Smooth muscle cell (in vitro differentiated cells): Measurements from ENCODE around the gene EPB42. TPM values are rescaled to one million over a fixed set of nuclear protein-coding genes. Genes with fewer than 3 reads are reported as not detected.
A peak's percentile ranks its signal among the peaks of the same experiment; 100 is the strongest.
"Not testable (repeated sequence)": the region's sequence is repeated elsewhere in the genome, so short reads cannot be mapped to it uniquely, and the experiment has no call there.

Experiments
- DNase-seq: peaks from one replicate; lab custom pipeline; 2025; ENCODE audit not compliant: unreplicated experiment; lab: John Stamatoyannopoulos, UW
- H2AFZ ChIP-seq: fragments of 200-600 bp; sonication (generic); 2 replicates; pipeline ENCODE4 v1.6.0; 2016; ENCODE audit warnings: antibody characterized with exemption, low read depth, mild to moderate bottlenecking
- H3F3A ChIP-seq: fragments of 200-600 bp; sonication (generic); 2 replicates; pipeline ENCODE4 v1.6.0; 2017; ENCODE audit warnings: antibody characterized with exemption, low read depth
- H3K27ac ChIP-seq: fragments of 200-600 bp; sonication (generic); 2 replicates; pipeline ENCODE4 v1.5.1; 2016; ENCODE audit warnings: low read depth, mild to moderate bottlenecking
- H3K27me3 ChIP-seq: fragments of 200-600 bp; sonication (generic); 2 replicates; pipeline ENCODE4 v1.6.1; 2016; ENCODE audit warnings: low read depth, mild to moderate bottlenecking
- H3K36me3 ChIP-seq: fragments of 200-600 bp; sonication (generic); 2 replicates; pipeline ENCODE4 v1.5.1; 2016; ENCODE audit warnings: low read depth
- H3K4me1 ChIP-seq: fragments of 200-600 bp; sonication (generic); 2 replicates; pipeline ENCODE4 v1.5.1; 2016; ENCODE audit warnings: low read depth
- H3K4me2 ChIP-seq: fragments of 200-600 bp; sonication (generic); 2 replicates; pipeline ENCODE4 v1.6.0; 2016; ENCODE audit warnings: mild to moderate bottlenecking
- H3K4me3 ChIP-seq: fragments of 200-600 bp; sonication (generic); 2 replicates; pipeline ENCODE4 v1.5.1; 2016; ENCODE audit warnings: mild to moderate bottlenecking
- H3K79me2 ChIP-seq: fragments of 200-600 bp; sonication (generic); 2 replicates; pipeline ENCODE4 v1.6.0; 2016; ENCODE audit warnings: low read depth, mild to moderate bottlenecking
- H3K9ac ChIP-seq: fragments of 200-600 bp; sonication (generic); 2 replicates; pipeline ENCODE4 v1.6.0; 2016; ENCODE audit warnings: low read depth
- H3K9me3 ChIP-seq: fragments of 200-600 bp; sonication (generic); replicated peaks from 2 replicates; pipeline ENCODE4 v1.5.1; 2016; ENCODE audit warnings: low read depth
- H4K20me1 ChIP-seq: fragments of 200-600 bp; sonication (generic); 2 replicates; pipeline ENCODE4 v1.6.0; 2016; ENCODE audit warnings: low read depth
- CTCF ChIP-seq: fragments of 200-600 bp; sonication (generic); IDR thresholded peaks from 2 replicates; pipeline ENCODE4 v1.5.1; 2017; ENCODE audit warnings: borderline replicate concordance, mild to moderate bottlenecking, antibody characterized with exemption; ENCODE audit not compliant: insufficient read depth, poor library complexity, severe bottlenecking
- WGBS: methylation state at CpG from one replicate; pipeline ENCODE4 v1.1.7; 2016; ENCODE audit warnings: low lambda C conversion rate; 5-methylcytosine and 5-hydroxymethylcytosine counted together
- polyA plus RNA-seq: library from polyadenylated mRNA; unstranded; fragments of >200 nt; fragmentation: Nextera tagmentation; extraction: Ambion mirVana; gene quantifications from 2 replicates; pipeline ENCODE4 v1.2.1, GENCODE V29; 2016
- total RNA-seq: library from RNA; depleted of rRNA; stranded (reverse); fragments of >200 nt; gene quantifications from 2 replicates; pipeline ENCODE4 v1.2.3, GENCODE V29; 2014

EPB42 gene
- total and polyA plus RNA-seq, 2 experiments from 2014 or later = not detected

- H3K4me1 ChIP-seq = no peaks in the 10 kb centered on the region
- H3K36me3 ChIP-seq = no peaks in the 10 kb centered on the region
- no peak for TF ChIP-seq CTCF
- no peak overlapping the region for H3K9ac ChIP-seq
- H3K4me2 ChIP-seq = no peak overlapping the region
- H3K9me3 ChIP-seq = no peaks in the 10 kb centered on the region
- peak overlapping the region; percentile 34 for H3K27ac ChIP-seq
- no peak overlapping the region for H3K4me3 ChIP-seq
- no peaks in the 10 kb centered on the region for H3F3A ChIP-seq
- no peaks in the 10 kb centered on the region for H3K79me2 ChIP-seq
- no peaks in the 10 kb centered on the region for H4K20me1 ChIP-seq
- no peak overlapping the region for H2AFZ ChIP-seq
- no peaks in the 10 kb centered on the region for H3K27me3 ChIP-seq
- WGBS = 32% methylated on average over 4 of the region's 4 CpGs
- DNase-seq = no peak
Observed at GRCh38 chr15:43169888-43170287, 50.9 kb downstream of the EPB42 start.

GRCh38 chr15:43168192-43169107, 52.4 kb downstream of the EPB42 start:
- Histone ChIP-seq H4K20me1 (no peaks in the 10 kb centered on the region), H3K4me3 (no peak overlapping the region), H3F3A (no peaks in the 10 kb centered on the region), H3K36me3 (no peaks in the 10 kb centered on the region), H3K79me2 (no peaks in the 10 kb centered on the region), H3K27ac (no peak overlapping the region), H3K4me1 (no peaks in the 10 kb centered on the region), H3K27me3 (no peaks in the 10 kb centered on the region), H3K4me2 (no peak overlapping the region), H3K9ac (no peak overlapping the region), H2AFZ (no peak overlapping the region), H3K9me3 (no peaks in the 10 kb centered on the region)
- no peak for TF ChIP-seq CTCF
- WGBS = 69% methylated on average over 2 of the region's 2 CpGs
- DNase-seq = no peak

GRCh38 chr15:43167261-43167660, 53.6 kb downstream of the EPB42 start:
- H3K4me3 ChIP-seq, H4K20me1 ChIP-seq, H3K4me2 ChIP-seq, H3F3A ChIP-seq, DNase-seq, H3K79me2 ChIP-seq, H3K4me1 ChIP-seq, H3K9ac ChIP-seq, H3K9me3 ChIP-seq, H3K27ac ChIP-seq, H2AFZ ChIP-seq, H3K27me3 ChIP-seq, H3K36me3 ChIP-seq: not testable (repeated sequence)
- WGBS = 96% methylated on average over 20 of the region's 28 CpGs

GRCh38 chr15:43165801-43166325, 55.0 kb downstream of the EPB42 start:
- no peaks in the 10 kb centered on the region for H3K4me1 ChIP-seq
- H3K9ac ChIP-seq = no peak overlapping the region
- no peaks in the 10 kb centered on the region for H3F3A ChIP-seq
- 85% methylated on average over 2 of the region's 2 CpGs for WGBS
- no peaks in the 10 kb centered on the region for H3K79me2 ChIP-seq
- no peak for DNase-seq
- H4K20me1 ChIP-seq = no peaks in the 10 kb centered on the region
- no peaks in the 10 kb centered on the region for H3K27me3 ChIP-seq
- no peaks in the 10 kb centered on the region for H3K36me3 ChIP-seq
- H3K9me3 ChIP-seq = no peaks in the 10 kb centered on the region
- H3K27ac ChIP-seq = peak overlapping the region; percentile 35
- no peak for TF ChIP-seq CTCF
- no peak overlapping the region for H3K4me3 ChIP-seq
- no peak overlapping the region for H3K4me2 ChIP-seq
- no peak overlapping the region for H2AFZ ChIP-seq
